Measurements from ENCODE around the gene CLEC2L.

CLEC2L gene

GRCh38 chr7:139580435-139580834 lies 57.0 kb downstream of the CLEC2L start:
- DNase-seq: no peak

GRCh38 chr7:139582130-139582650 lies 58.7 kb downstream of the CLEC2L start:
- no peak for DNase-seq

- no peak for DNase-seq
Observed at GRCh38 chr7:139582671-139583155, 59.2 kb downstream of the CLEC2L start.

- no peak for DNase-seq
Observed at GRCh38 chr7:139583826-139584553, 60.5 kb downstream of the CLEC2L start.

- no peak for DNase-seq
Observed at GRCh38 chr7:139585042-139585441, 61.6 kb downstream of the CLEC2L start.

GRCh38 chr7:139586286-139586685 lies 62.8 kb downstream of the CLEC2L start:
- no peak for DNase-seq

GRCh38 chr7:139587535-139587934 lies 64.0 kb downstream of the CLEC2L start:
- DNase-seq: no peak

GRCh38 chr7:139588632-139589031 lies 65.1 kb downstream of the CLEC2L start:
- DNase-seq: peak; percentile 87

GRCh38 chr7:139589474-139589873 lies 66.0 kb downstream of the CLEC2L start:
- no peak for DNase-seq

- no peak for DNase-seq
Observed at GRCh38 chr7:139591550-139592195, 68.2 kb downstream of the CLEC2L start.

- no peak for DNase-seq
Observed at GRCh38 chr7:139592801-139593461, 69.4 kb downstream of the CLEC2L start.

GRCh38 chr7:139594090-139594489 lies 70.6 kb downstream of the CLEC2L start:
- DNase-seq: no peak

Measured in GF-D8 (cell line).